ENCODE measurements around the gene LANCL3. TPM values are rescaled to one million over a fixed set of nuclear protein-coding genes. Genes with fewer than 3 reads are reported as not detected.
"Not testable (repeated sequence)": the region's sequence is repeated elsewhere in the genome, so short reads cannot be mapped to it uniquely, and the experiment has no call there.

LANCL3 gene
- total RNA-seq (1 to 10 TPM; 1.8 to 7.5 (median 6.3) TPM), polyA plus RNA-seq (1 to 10 TPM; 1.6 to 3.6 (median 2.8) TPM)

GRCh38 chrX:37571426-37572107, at the start of gene LANCL3:
Gene LANCL3 (plus strand): TSS chrX:37571661. CDS start chrX:37571871, 210 bp downstream.
- not testable (repeated sequence) for H3K9me3 ChIP-seq, H3K27me3 ChIP-seq, H3K4me1 ChIP-seq, H3K36me3 ChIP-seq
- Histone ChIP-seq H3K4me3 (peak within 1 kb of the TSS; percentile 32 to 57 (median 50)), H3K27ac (peak within 1 kb of the TSS in 3 of 4 donors; percentile 44 to 57 (median 55))
- 1% methylated on average over 67 to 68 of the region's 68 CpGs for WGBS, 2 donors
- intact Hi-C loops (cut with DNase I) = loop anchor here (2.0 to 10.0 kb wide), 3 partner anchors 113 to 253 kb away; partner anchors contain the start of gene XK
- peak; percentile 68 for DNase-seq

DNA sequence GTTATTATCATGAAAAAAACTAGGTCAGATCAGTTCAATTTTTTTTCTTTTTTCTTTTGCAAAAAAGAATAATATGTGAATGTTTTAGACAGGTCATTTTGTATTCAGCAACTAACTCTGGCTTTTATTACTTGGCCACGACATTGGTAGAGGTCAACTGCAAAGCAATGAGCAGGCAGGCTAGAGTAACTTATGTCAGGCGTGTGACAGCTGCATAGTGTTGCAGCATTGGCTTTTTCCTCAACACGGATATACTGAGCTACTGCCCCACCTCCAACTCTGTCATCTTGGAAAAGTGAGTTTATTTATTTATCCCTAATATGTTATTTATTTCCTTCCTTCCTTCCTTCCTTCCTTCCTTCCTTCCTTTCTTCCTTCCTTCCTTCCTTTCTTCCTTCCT, 47.8 kb upstream of the LANCL3 start:
- H3K9me3 ChIP-seq; H3K4me1 ChIP-seq; DNase-seq; H3K27me3 ChIP-seq; H3K4me3 ChIP-seq; H3K27ac ChIP-seq; H3K36me3 ChIP-seq; intact Hi-C loops (cut with DNase I): not testable (repeated sequence)
- WGBS, 2 donors = 68 to 86% methylated on average over 3 of the region's 3 CpGs

- H3K4me1 ChIP-seq = no peaks in the 10 kb centered on the region
- intact Hi-C loops (cut with DNase I) = no loop called here
- H3K4me3 ChIP-seq = no peak overlapping the region
- H3K27me3 ChIP-seq = no peaks in the 10 kb centered on the region
- peaks cover 0 to 4% (median 0%) of the 10 kb centered on the region in 4 donors for H3K9me3 ChIP-seq
- no peak for DNase-seq
- WGBS, 2 donors = 95% methylated on average over 11 of the region's 11 CpGs
- TF ChIP-seq, protein P1, sequence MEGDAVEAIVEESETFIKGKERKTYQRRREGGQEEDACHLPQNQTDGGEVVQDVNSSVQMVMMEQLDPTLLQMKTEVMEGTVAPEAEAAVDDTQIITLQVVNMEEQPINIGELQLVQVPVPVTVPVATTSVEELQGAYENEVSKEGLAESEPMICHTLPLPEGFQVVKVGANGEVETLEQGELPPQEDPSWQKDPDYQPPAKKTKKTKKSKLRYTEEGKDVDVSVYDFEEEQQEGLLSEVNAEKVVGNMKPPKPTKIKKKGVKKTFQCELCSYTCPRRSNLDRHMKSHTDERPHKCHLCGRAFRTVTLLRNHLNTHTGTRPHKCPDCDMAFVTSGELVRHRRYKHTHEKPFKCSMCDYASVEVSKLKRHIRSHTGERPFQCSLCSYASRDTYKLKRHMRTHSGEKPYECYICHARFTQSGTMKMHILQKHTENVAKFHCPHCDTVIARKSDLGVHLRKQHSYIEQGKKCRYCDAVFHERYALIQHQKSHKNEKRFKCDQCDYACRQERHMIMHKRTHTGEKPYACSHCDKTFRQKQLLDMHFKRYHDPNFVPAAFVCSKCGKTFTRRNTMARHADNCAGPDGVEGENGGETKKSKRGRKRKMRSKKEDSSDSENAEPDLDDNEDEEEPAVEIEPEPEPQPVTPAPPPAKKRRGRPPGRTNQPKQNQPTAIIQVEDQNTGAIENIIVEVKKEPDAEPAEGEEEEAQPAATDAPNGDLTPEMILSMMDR (IDR thresholded peaks at IDR 0.05) = no peak
- TF ChIP-seq EP300 (IDR thresholded peaks at IDR 0.05) (no peak), POLR2A (IDR thresholded peaks at IDR 0.05) (no peak), POLR2AphosphoS5 (IDR thresholded peaks at IDR 0.05) (no peak)
- H3K27ac ChIP-seq = no peak overlapping the region
- H3K36me3 ChIP-seq = no peaks in the 10 kb centered on the region
These were observed 29.5 kb upstream of the LANCL3 start for GRCh38 chrX:37541991-37542390.

DNA sequence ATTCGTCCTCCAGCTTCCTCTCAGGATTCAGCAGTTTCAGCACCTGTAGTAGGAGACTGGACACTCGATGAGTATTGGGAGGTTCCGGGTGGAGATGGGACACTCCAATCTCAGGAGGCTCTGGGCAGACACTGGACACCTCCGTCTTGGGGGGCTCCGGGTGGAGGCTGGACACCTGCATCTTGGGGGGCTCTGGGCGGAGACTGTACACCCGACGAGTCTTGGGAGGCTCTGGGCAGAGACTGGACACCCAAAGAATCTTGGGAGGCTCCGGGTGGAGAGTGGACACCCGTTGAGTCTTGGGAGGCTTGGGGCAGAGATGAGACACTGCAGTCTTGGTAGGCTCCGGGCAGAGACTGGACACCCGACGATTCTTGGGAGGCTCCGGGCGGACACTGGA, 28.7 kb upstream of the LANCL3 start:
- TF ChIP-seq POLR2A (IDR thresholded peaks at IDR 0.05) = no peak
- TF ChIP-seq, protein P1 (IDR thresholded peaks at IDR 0.05) = no peak
- no peak for TF ChIP-seq EP300 (IDR thresholded peaks at IDR 0.05)
- no peak for TF ChIP-seq POLR2AphosphoS5 (IDR thresholded peaks at IDR 0.05)
- Histone ChIP-seq H3K27me3 (no peaks in the 10 kb centered on the region), H3K9me3 (peaks cover 0 to 4% (median 0%) of the 10 kb centered on the region in 4 donors), H3K4me1 (no peaks in the 10 kb centered on the region), H3K36me3 (no peaks in the 10 kb centered on the region), H3K27ac (no peak overlapping the region), H3K4me3 (no peak overlapping the region)
- intact Hi-C loops (cut with DNase I) = no loop called here
- no peak for DNase-seq
- 95% methylated on average over 15 of the region's 15 CpGs for WGBS, 2 donors

DNA sequence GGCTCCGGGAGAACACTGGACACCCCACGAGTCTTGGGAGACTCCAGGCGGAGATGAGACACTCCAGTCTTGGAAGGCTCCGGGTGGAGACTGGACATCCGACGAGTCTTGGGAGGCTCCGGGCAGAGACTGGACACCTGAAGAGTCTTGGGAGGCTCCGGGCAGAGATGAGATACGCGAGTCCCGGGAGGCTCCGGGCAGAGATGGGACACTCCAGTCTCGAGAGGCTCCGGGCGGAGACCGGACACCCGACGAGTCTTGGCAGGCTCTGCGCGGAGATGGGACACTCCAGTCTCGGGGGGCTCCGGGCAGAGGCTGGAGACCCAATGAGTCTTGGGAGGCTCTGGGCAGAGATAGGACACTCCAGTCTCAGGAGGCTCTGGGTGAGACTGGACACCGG, 28.1 kb upstream of the LANCL3 start:
- no peak overlapping the region for H3K27ac ChIP-seq
- WGBS, 2 donors = 96 to 97% methylated on average over 23 of the region's 23 CpGs
- TF ChIP-seq, protein P1 (IDR thresholded peaks at IDR 0.05) = no peak
- TF ChIP-seq POLR2A (IDR thresholded peaks at IDR 0.05) (no peak), EP300 (IDR thresholded peaks at IDR 0.05) (no peak), POLR2AphosphoS5 (IDR thresholded peaks at IDR 0.05) (no peak)

DNA sequence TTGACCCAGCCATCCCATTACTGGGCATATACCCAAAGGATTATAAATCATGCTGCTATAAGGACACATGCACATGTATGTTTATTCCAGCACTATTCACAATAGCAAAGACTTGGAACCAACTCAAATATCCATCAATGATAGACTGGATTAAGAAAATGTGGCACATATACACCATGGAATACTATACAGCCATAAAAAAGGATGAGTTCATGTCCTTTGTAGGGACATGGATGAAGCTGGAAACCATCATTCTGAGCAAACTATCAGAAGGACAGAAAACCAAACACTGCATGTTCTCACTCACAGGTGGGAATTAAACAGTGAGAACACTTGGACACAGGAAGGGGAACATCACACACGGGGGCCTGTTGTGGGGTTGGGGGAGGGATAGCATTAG, 26.9 kb upstream of the LANCL3 start:
- H3K9me3 ChIP-seq; H3K4me3 ChIP-seq; H3K27me3 ChIP-seq; H3K36me3 ChIP-seq; H3K27ac ChIP-seq; intact Hi-C loops (cut with DNase I); H3K4me1 ChIP-seq; DNase-seq: not testable (repeated sequence)
- 94 to 96% methylated on average over 1 of the region's 1 CpG for WGBS, 2 donors

More for the DNA sequence above, 28.1 kb upstream of the LANCL3 start:
- H3K27me3 ChIP-seq = no peaks in the 10 kb centered on the region
- intact Hi-C loops (cut with DNase I) = no loop called here
- H3K36me3 ChIP-seq = no peaks in the 10 kb centered on the region
- peaks cover 0 to 4% (median 0%) of the 10 kb centered on the region in 4 donors for H3K9me3 ChIP-seq
- H3K4me1 ChIP-seq = no peaks in the 10 kb centered on the region
- peak; percentile 61 for DNase-seq
- H3K4me3 ChIP-seq = no peak overlapping the region
